Esophagus squamous epithelium (tissue), 4 donors: ENCODE measurements around the gene COX19.

Experiments
- CTCF ChIP-seq, 6 experiments: fragments of 450-650 bp in 4 of 6; fragments of 200-600 bp in 2 of 6; sonication (generic) in 2 of 6; IDR thresholded peaks; one replicate each; pipeline ENCODE4 v1.5.1; 2016 to 2019; ENCODE audit warnings: antibody characterized with exemption in 6 of 6, mild to moderate bottlenecking in 4 of 6, moderate library complexity in 4 of 6
- POLR2A ChIP-seq, 4 donors: fragments of 450-650 bp; IDR thresholded peaks; one replicate each; pipeline ENCODE4 v1.6.1; 2017; ENCODE audit warnings: antibody characterized with exemption in 4 of 4, mild to moderate bottlenecking in 4 of 4, moderate library complexity in 3 of 4

- TF ChIP-seq CTCF (IDR thresholded peaks at IDR 0.05) (no peak), POLR2A (IDR thresholded peaks at IDR 0.05) (no peak)
These were observed 4.7 kb upstream of the COX19 start for GRCh38 chr7:979886-980571.
